Fibroblast of pulmonary artery (primary cell): Measurements from ENCODE around the gene GALNTL6.
A peak's percentile ranks its signal among the peaks of the same experiment; 100 is the strongest.

Source experiments
- DNase-seq: peaks from one replicate; pipeline ENCODE4 v3.0.0-alpha.2; 2010; ENCODE audit warnings: low read depth
- H3K4me3 ChIP-seq: replicated peaks from 2 replicates; pipeline ENCODE4 v1.5.1; 2011; ENCODE audit warnings: low read depth, mild to moderate bottlenecking, control low read depth, low read length, moderate library complexity
- CTCF ChIP-seq: IDR thresholded peaks from 2 replicates; pipeline ENCODE4 v1.5.1; 2011; ENCODE audit warnings: mild to moderate bottlenecking, control low read depth, low read length, inconsistent platforms; ENCODE audit errors: missing control alignments

GALNTL6 gene

GRCh38 chr4:172698256-172698655 lies 885.1 kb downstream of the GALNTL6 start:
- no peak overlapping the region for H3K4me3 ChIP-seq
- DNase-seq = peak; percentile 8
- no peak for TF ChIP-seq CTCF

- no peak for TF ChIP-seq CTCF
- H3K4me3 ChIP-seq = no peak overlapping the region
- no peak for DNase-seq
Observed at GRCh38 chr4:172705565-172705964, 892.4 kb downstream of the GALNTL6 start.

DNA sequence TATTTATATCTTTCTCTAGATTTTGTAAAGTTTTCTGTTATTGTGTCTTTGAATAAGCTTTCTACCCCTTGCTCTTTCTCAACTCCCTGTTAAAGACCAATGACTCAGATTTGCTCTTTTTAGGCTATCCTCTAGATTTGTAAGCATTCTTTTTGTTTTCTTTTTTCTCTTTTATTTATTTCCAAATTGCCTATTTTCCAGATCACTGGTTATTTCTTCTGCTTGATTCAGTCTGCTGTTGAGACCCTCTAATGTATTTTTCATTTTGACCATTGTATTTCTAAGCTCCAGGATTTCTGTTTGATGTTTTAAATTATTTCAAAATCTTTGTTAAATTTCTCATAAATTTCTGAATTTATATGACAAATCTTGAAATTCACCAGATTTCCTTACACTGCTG lies 892.8 kb downstream of the GALNTL6 start:
- no peak overlapping the region for H3K4me3 ChIP-seq
- DNase-seq = no peak

DNA sequence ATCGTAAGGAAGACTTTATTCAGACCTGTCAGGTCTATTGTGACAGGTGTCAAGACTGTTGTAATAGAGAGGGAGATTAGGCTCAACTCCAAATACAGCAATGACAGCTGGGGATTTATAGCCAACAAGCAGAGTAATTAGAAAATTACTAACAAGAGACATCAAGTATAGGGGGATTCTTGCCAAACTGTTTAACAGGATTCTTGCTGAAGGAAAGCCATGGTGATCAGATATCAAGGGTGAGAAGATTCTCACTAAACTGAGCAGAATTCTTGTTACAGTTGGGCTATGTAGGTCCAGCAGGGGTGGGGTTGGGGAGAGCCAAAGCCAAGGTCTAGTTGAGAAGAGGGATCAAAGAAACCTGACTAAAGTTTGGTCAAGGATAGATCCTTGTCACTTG lies 894.4 kb downstream of the GALNTL6 start:
- DNase-seq = no peak
- TF ChIP-seq CTCF = no peak

More for the DNA sequence above, 892.8 kb downstream of the GALNTL6 start:
- no peak for TF ChIP-seq CTCF

DNA sequence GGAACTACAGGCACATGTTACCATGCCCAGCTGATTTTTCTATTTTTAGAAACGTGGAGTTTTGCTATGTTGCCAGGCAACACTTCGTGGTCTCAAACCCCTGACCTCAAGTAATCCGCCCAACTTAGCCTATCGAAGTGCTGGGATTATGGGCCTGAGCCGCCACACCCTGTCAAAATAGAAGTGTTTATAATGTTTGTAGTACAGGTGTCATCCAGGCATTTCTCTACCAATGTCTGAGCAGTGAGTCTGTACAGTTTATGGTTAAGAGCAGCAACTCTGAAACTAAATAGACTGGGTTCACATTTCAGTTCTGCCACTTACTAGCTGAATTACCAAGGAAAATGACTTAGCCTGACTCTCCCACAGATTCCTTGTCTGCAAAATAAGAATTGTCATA lies 895.0 kb downstream of the GALNTL6 start:
- H3K4me3 ChIP-seq = no peak overlapping the region
- TF ChIP-seq CTCF = no peak
- no peak for DNase-seq

More for the DNA sequence above, 894.4 kb downstream of the GALNTL6 start:
- H3K4me3 ChIP-seq = no peak overlapping the region

DNA sequence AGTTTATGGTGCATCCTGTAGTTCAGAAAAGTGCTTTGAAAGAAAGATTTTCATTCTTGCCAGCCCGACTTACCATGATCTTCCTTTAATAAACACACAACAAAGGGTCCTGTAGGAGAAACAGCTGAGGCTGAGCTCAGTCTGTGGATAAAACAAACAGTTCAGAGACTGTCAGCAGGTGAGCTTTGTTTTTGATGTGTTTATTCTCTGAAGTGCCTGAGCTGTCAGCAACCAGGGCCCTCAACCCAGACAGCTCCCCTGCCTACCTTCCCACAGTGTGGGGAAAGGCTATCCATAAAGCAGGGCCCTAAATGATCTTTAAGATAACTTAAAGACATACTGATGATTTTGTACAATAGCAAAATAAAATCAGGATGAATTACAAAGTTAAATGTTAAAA lies 896.2 kb downstream of the GALNTL6 start:
- DNase-seq = no peak
- TF ChIP-seq CTCF = no peak
- no peak overlapping the region for H3K4me3 ChIP-seq

GRCh38 chr4:172716291-172716690 lies 903.1 kb downstream of the GALNTL6 start:
- no peak for DNase-seq
- TF ChIP-seq CTCF = no peak
- no peak overlapping the region for H3K4me3 ChIP-seq
